HL-60 (cell line): ENCODE results near the gene ANKS1B.

Experiments
- CTCF ChIP-seq: IDR thresholded peaks from one replicate; pipeline ENCODE4 v1.5.1; 2011; ENCODE audit warnings: low read length, control low read depth, inconsistent platforms; ENCODE audit not compliant: insufficient read depth
- GABPA ChIP-seq: IDR thresholded peaks from 2 replicates; pipeline ENCODE4 v1.6.1; 2012; ENCODE audit warnings: low read depth
- POLR2AphosphoS5 ChIP-seq: IDR thresholded peaks from 2 replicates; pipeline ENCODE4 v1.6.1; 2012; ENCODE audit warnings: low read depth
- REST ChIP-seq: IDR thresholded peaks from 2 replicates; pipeline ENCODE4 v1.6.1; 2012; ENCODE audit warnings: low read depth; ENCODE audit not compliant: insufficient replicate concordance
- SPI1 ChIP-seq: IDR thresholded peaks from 2 replicates; pipeline ENCODE4 v1.6.1; 2012; ENCODE audit warnings: low read depth, mild to moderate bottlenecking, borderline replicate concordance

- no peak for TF ChIP-seq CTCF
- no peak for TF ChIP-seq POLR2AphosphoS5
- no peak for TF ChIP-seq SPI1
- TF ChIP-seq REST: no peak
- no peak for TF ChIP-seq GABPA
These were observed 1111.0 kb downstream of the ANKS1B start for GRCh38 chr12:98873776-98874175.
